Sigmoid colon (tissue), 4 donors: ENCODE data around the gene UGT3A1.

Experiments used
- CTCF ChIP-seq, 4 experiments: fragments of 450-650 bp in 3 of 4; fragments of 200-600 bp in 1 of 4; IDR thresholded peaks; one replicate each; pipeline ENCODE4 v1.5.1; 2016 to 2019; ENCODE audit warnings: antibody characterized with exemption in 4 of 4, mild to moderate bottlenecking in 3 of 4, moderate library complexity in 2 of 4
- POLR2AphosphoS5 ChIP-seq, 4 donors: sonication (generic); formaldehyde crosslinking; IDR thresholded peaks; one replicate each; pipeline ENCODE4 v1.6.1; 2017; ENCODE audit warnings: antibody characterized with exemption in 4 of 4

GRCh38 chr5:36001032-36001431 is 9.8 kb upstream of the UGT3A1 start:
- TF ChIP-seq POLR2AphosphoS5 (IDR thresholded peaks at IDR 0.05) (no peak), CTCF (IDR thresholded peaks at IDR 0.05) (no peak)
